SK-N-SH (cell line): ENCODE data around the gene EBF4. TPM values are rescaled to one million over a fixed set of nuclear protein-coding genes. Genes with fewer than 3 reads are reported as not detected.

Source experiments
- CTCF ChIA-PET: fragments of 300-600, 350-600 bp; formaldehyde crosslinking; extraction: SDS; loops from one replicate; lab custom pipeline; 2021; lab: Yijun Ruan, JAX
- POLR2A ChIA-PET: fragments of 350-600 bp; sonication (Branson Sonifier 250); formaldehyde crosslinking; extraction: SDS; loops from one replicate; lab custom pipeline; 2020; ENCODE audit warnings: antibody characterized with exemption, inconsistent platforms; lab: Yijun Ruan, JAX
- DNase-seq: peaks from one replicate; pipeline ENCODE4 v3.0.0; 2012
- H2AFZ ChIP-seq: fragments of 200-600 bp; sonication (generic); 2 replicates; pipeline ENCODE4 v1.8.1; 2016; ENCODE audit warnings: antibody characterized with exemption, mild to moderate bottlenecking, low read depth
- H3F3A ChIP-seq: fragments of 200-600 bp; sonication (generic); replicated peaks from 2 replicates; pipeline ENCODE3; 2016; ENCODE audit warnings: antibody characterized with exemption, mild to moderate bottlenecking; ENCODE audit not compliant: insufficient read depth
- H3K27ac ChIP-seq, 2 experiments: fragments of 200-500 bp in 1 of 2; fragments of 200-600 bp in 1 of 2; sonication (Bioruptor generic) in 1 of 2; sonication (generic), shearing (Covaris generic) in 1 of 2; 2 replicates each; pipeline versions ENCODE4 v1.5.1 to v1.6.1; 2014 to 2016; ENCODE audit warnings: low read depth in 2 of 2, inconsistent platforms in 1 of 2, low read length in 1 of 2, mild to moderate bottlenecking in 1 of 2, mixed read lengths in 1 of 2
- H3K27me3 ChIP-seq: fragments of 200-600 bp; sonication (generic), shearing (Covaris generic); 2 replicates; pipeline ENCODE4 v1.6.1; 2016; ENCODE audit warnings: mixed run types; ENCODE audit not compliant: insufficient read depth
- H3K36me3 ChIP-seq, 2 experiments: fragments of 200-500 bp in 1 of 2; fragments of 200-600 bp in 1 of 2; sonication (Bioruptor generic) in 1 of 2; sonication (generic) in 1 of 2; replicated peaks in 1 of 2; 2 replicates each; pipeline versions ENCODE3 to v1.5.1; 2014 to 2016; ENCODE audit warnings: low read length in 1 of 2, mild to moderate bottlenecking in 1 of 2; ENCODE audit not compliant: insufficient read depth in 2 of 2, control insufficient read depth in 1 of 2
- H3K4me1 ChIP-seq, 2 experiments: fragments of 200-500 bp in 1 of 2; fragments of 200-600 bp in 1 of 2; sonication (Bioruptor generic) in 1 of 2; sonication (generic), shearing (Covaris generic) in 1 of 2; 2 replicates each; pipeline versions ENCODE4 v1.5.1 to v1.6.1; 2014 to 2016; ENCODE audit warnings: low read depth in 1 of 2, low read length in 1 of 2, mixed run types in 1 of 2; ENCODE audit not compliant: insufficient read depth in 2 of 2, control insufficient read depth in 1 of 2
- H3K4me2 ChIP-seq: fragments of 200-600 bp; sonication (generic), shearing (Covaris generic); 2 replicates; pipeline ENCODE4 v1.6.1; 2017; ENCODE audit warnings: mixed run types
- H3K4me3 ChIP-seq, 2 experiments: fragments of 200-500 bp in 1 of 2; fragments of 200-600 bp in 1 of 2; sonication (Bioruptor generic) in 1 of 2; sonication (generic), shearing (Covaris generic) in 1 of 2; 2 replicates each; pipeline versions ENCODE4 v1.5.1 to v1.8.1; 2014 to 2016; ENCODE audit warnings: low read depth in 2 of 2, inconsistent platforms in 1 of 2, low read length in 1 of 2, mild to moderate bottlenecking in 1 of 2, mixed read lengths in 1 of 2, moderate library complexity in 1 of 2
- H3K79me2 ChIP-seq: fragments of 200-600 bp; sonication (generic); 2 replicates; pipeline ENCODE4 v1.8.1; 2017; ENCODE audit warnings: mild to moderate bottlenecking; ENCODE audit not compliant: insufficient read depth
- H3K9ac ChIP-seq: fragments of 200-600 bp; sonication (generic); 2 replicates; pipeline ENCODE4 v1.6.1; 2017; ENCODE audit warnings: mixed run types
- H3K9me2 ChIP-seq: fragments of 200-600 bp; sonication (generic); 2 replicates; pipeline ENCODE4 v1.6.1; 2017; ENCODE audit warnings: mixed run types
- H3K9me3 ChIP-seq: fragments of 200-600 bp; sonication (generic); 2 replicates; pipeline ENCODE4 v1.6.1; 2017; ENCODE audit warnings: mixed run types, mild to moderate bottlenecking, moderate library complexity
- H4K20me1 ChIP-seq: fragments of 200-600 bp; sonication (generic); 2 replicates; pipeline ENCODE4 v1.6.1; 2017; ENCODE audit warnings: mild to moderate bottlenecking, mixed run types; ENCODE audit not compliant: insufficient read depth
- RCOR1 ChIP-seq: fragments of 150-350 bp; IDR thresholded peaks from 2 replicates; pipeline ENCODE4 v1.6.1; 2017; ENCODE audit warnings: antibody characterized with exemption, low read length
- SMC3 ChIP-seq: IDR thresholded peaks from 2 replicates; pipeline ENCODE4 v1.6.1; 2012; ENCODE audit warnings: low read depth, low read length, improper control_type of control experiment
- TAF1 ChIP-seq: IDR thresholded peaks from 2 replicates; pipeline ENCODE4 v1.6.1; 2012; ENCODE audit warnings: low read depth, mild to moderate bottlenecking, low read length, moderate library complexity, borderline replicate concordance
- TCF12 ChIP-seq: IDR thresholded peaks from 2 replicates; pipeline ENCODE4 v1.4.0; 2012
- YY1 ChIP-seq: IDR thresholded peaks from 2 replicates; pipeline ENCODE4 v1.4.0; 2012; ENCODE audit warnings: low read depth, mild to moderate bottlenecking
- WGBS: methylation state at CpG from one replicate; pipeline ENCODE4 v1.1.6; 2017; ENCODE audit warnings: low lambda C conversion rate; 5-methylcytosine and 5-hydroxymethylcytosine counted together
- polyA plus RNA-seq, 3 experiments: library from polyadenylated mRNA; depleted of rRNA; stranded (reverse); fragments of >200 nt; gene quantifications; 2 replicates each; pipeline ENCODE4 v1.2.3, GENCODE V29; 2012
- TF ChIP-seq, protein P1 (sequence below): fragments of 150-350 bp; IDR thresholded peaks from 2 replicates; pipeline ENCODE4 v1.6.1; 2017; ENCODE audit warnings: antibody characterized with exemption, low read length, low read depth, borderline replicate concordance
- TF ChIP-seq, protein P2 (sequence below): IDR thresholded peaks from 2 replicates; pipeline ENCODE4 v1.6.1; 2012; ENCODE audit warnings: mild to moderate bottlenecking, low read depth, low read length, moderate library complexity
- TF ChIP-seq, protein P3 (sequence below): IDR thresholded peaks from 2 replicates; pipeline ENCODE4 v1.4.0; 2012; ENCODE audit warnings: low read depth, borderline replicate concordance
- TF ChIP-seq, protein P4 (sequence below): IDR thresholded peaks from 2 replicates; pipeline ENCODE4 v1.4.0; 2012; ENCODE audit warnings: low read depth

Gene EBF4
- polyA plus RNA-seq, 1 of the 3 experiments (the other 2 are of a cell fraction): 20.6 TPM

DNA sequence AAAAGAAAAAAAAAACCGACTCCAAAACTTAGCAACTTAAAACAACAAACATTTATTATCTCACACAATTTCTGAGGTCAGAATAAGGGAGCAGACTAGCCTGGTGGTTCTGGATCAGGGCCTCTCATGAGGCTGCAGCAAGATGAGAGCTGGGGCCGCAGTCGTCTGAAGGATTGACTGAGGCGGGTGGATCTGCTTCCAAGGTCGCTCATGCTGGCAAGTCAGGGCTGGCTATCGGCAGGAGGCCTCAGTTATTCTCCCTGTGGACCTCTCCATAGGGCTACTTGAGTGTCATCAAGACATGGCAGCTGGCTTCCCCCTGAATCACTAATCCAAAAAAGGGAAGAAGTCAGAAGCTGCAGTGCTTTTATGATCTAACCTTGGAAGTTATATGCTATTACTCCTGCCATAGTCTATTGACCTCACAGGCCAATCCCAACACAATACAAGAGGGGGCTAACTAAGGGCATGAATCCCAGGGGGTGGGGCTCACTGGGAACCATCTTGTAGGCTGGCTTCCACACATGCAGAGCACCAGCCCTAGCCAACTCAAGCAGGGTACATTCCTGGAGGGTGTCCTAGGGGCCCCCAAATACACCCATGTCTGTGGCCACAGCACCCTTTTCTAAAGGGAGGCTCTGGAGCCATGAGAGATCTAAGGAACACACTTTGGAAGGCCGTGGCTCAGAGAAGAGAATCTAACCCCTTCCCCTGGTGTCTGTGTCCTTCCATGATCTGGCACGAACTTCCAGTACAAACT is 11.3 kb downstream of the EBF4 start:
- no peak overlapping the region for H3K4me2 ChIP-seq
- H3K9me3 ChIP-seq: no peaks in the 10 kb centered on the region
- H3K9ac ChIP-seq: no peak overlapping the region
- H3K9me2 ChIP-seq: no peaks in the 10 kb centered on the region
- H3K27ac ChIP-seq: no peak overlapping the region
- 77% methylated on average over 8 of the region's 8 CpGs for WGBS
- no peak for DNase-seq
- ChIA-PET POLR2A (no interaction called here), CTCF (no interaction called here)
- H3F3A ChIP-seq: no peaks in the 10 kb centered on the region
- H3K4me3 ChIP-seq: no peak overlapping the region
- no peaks in the 10 kb centered on the region for H4K20me1 ChIP-seq
- no peak overlapping the region for H2AFZ ChIP-seq
- TF ChIP-seq, protein P1, sequence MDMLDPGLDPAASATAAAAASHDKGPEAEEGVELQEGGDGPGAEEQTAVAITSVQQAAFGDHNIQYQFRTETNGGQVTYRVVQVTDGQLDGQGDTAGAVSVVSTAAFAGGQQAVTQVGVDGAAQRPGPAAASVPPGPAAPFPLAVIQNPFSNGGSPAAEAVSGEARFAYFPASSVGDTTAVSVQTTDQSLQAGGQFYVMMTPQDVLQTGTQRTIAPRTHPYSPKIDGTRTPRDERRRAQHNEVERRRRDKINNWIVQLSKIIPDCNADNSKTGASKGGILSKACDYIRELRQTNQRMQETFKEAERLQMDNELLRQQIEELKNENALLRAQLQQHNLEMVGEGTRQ: no peak
- TF ChIP-seq RCOR1: no peak
- no peak for TF ChIP-seq TCF12
- no peak for TF ChIP-seq SMC3
- TF ChIP-seq, protein P2, sequence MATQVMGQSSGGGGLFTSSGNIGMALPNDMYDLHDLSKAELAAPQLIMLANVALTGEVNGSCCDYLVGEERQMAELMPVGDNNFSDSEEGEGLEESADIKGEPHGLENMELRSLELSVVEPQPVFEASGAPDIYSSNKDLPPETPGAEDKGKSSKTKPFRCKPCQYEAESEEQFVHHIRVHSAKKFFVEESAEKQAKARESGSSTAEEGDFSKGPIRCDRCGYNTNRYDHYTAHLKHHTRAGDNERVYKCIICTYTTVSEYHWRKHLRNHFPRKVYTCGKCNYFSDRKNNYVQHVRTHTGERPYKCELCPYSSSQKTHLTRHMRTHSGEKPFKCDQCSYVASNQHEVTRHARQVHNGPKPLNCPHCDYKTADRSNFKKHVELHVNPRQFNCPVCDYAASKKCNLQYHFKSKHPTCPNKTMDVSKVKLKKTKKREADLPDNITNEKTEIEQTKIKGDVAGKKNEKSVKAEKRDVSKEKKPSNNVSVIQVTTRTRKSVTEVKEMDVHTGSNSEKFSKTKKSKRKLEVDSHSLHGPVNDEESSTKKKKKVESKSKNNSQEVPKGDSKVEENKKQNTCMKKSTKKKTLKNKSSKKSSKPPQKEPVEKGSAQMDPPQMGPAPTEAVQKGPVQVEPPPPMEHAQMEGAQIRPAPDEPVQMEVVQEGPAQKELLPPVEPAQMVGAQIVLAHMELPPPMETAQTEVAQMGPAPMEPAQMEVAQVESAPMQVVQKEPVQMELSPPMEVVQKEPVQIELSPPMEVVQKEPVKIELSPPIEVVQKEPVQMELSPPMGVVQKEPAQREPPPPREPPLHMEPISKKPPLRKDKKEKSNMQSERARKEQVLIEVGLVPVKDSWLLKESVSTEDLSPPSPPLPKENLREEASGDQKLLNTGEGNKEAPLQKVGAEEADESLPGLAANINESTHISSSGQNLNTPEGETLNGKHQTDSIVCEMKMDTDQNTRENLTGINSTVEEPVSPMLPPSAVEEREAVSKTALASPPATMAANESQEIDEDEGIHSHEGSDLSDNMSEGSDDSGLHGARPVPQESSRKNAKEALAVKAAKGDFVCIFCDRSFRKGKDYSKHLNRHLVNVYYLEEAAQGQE: no peak
- TF ChIP-seq, protein P3, sequence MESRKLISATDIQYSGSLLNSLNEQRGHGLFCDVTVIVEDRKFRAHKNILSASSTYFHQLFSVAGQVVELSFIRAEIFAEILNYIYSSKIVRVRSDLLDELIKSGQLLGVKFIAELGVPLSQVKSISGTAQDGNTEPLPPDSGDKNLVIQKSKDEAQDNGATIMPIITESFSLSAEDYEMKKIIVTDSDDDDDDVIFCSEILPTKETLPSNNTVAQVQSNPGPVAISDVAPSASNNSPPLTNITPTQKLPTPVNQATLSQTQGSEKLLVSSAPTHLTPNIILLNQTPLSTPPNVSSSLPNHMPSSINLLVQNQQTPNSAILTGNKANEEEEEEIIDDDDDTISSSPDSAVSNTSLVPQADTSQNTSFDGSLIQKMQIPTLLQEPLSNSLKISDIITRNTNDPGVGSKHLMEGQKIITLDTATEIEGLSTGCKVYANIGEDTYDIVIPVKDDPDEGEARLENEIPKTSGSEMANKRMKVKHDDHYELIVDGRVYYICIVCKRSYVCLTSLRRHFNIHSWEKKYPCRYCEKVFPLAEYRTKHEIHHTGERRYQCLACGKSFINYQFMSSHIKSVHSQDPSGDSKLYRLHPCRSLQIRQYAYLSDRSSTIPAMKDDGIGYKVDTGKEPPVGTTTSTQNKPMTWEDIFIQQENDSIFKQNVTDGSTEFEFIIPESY: no peak
- no peak for TF ChIP-seq YY1
- TF ChIP-seq, protein P4, sequence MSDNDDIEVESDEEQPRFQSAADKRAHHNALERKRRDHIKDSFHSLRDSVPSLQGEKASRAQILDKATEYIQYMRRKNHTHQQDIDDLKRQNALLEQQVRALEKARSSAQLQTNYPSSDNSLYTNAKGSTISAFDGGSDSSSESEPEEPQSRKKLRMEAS: no peak
- no peak for TF ChIP-seq TAF1
- no peaks in the 10 kb centered on the region for H3K79me2 ChIP-seq
- no peaks in the 10 kb centered on the region for H3K36me3 ChIP-seq
- H3K27me3 ChIP-seq: no peaks in the 10 kb centered on the region
- peaks cover 0 to 13% of the 10 kb centered on the region in 2 experiments; a peak in 1 of 4 replicates for H3K4me1 ChIP-seq
